ENCODE results near the gene GPS1. TPM values are rescaled to one million over a fixed set of nuclear protein-coding genes. Genes with fewer than 3 reads are reported as not detected.
"Not testable (repeated sequence)": the region's sequence is repeated elsewhere in the genome, so short reads cannot be mapped to it uniquely, and the experiment has no call there.

The GPS1 gene
- polyA plus RNA-seq, 1 donor: 102 TPM

GRCh38 chr17:82024859-82025258 is 26.8 kb upstream of the GPS1 start:
- DNase-seq: no peak

DNA sequence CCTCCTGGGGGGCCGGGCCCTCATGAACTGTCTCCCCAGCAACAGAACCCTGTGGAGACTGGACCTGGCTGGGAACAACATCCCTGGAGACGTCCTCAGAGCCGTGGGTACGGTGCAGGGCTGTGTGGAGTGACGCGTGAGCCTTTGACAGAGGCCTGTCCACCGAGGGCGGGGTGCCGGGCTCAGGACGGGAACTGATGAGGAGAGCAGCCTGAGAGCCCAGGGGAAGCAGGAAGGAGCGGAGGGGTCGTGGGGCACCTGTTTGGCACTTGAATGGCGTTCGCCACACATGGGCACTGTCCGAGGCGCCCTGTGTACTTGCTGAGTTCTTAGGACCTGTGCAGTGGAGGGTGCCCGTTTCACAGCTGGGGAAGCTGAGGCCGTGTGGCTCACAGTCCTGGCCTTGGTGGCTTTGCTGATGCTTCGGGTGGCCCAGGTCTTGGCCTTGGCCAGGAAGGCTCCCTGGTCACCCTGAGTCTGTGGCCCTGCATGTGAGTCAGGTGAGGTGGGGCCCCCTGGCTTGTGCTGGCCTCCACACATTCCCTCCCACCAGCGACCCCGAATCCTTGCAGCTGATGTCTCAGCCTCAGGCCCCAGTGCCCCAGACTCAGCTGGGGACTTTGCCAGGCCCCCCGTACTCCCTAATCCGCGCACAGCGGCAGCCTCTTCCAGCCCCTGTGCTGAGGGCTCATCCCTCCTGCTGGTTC is 26.1 kb upstream of the GPS1 start:
- DNase-seq: no peak

- DNase-seq: no peak
These were observed 23.5 kb upstream of the GPS1 start for GRCh38 chr17:82028246-82028645.

DNA sequence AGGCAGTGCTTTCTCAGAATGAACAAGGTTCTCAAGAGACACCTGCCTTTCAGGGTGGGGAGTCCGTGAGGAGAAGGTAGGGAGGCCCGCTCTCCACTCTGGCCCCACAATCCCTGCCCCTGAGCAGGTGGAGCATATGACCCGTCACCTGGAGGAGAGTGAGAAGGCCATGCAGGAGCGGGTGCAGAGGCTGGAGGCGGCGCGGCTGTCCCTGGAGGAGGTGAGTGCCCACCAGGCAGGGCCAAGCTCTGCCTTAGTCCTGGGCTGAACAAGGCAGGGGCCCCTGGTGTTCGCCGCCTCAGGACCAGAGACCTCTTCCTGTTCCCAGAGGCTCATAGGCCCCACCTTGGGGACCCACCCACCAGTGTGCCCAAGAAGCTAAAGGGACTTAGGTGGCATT is 22.7 kb upstream of the GPS1 start:
- DNase-seq: no peak

DNA sequence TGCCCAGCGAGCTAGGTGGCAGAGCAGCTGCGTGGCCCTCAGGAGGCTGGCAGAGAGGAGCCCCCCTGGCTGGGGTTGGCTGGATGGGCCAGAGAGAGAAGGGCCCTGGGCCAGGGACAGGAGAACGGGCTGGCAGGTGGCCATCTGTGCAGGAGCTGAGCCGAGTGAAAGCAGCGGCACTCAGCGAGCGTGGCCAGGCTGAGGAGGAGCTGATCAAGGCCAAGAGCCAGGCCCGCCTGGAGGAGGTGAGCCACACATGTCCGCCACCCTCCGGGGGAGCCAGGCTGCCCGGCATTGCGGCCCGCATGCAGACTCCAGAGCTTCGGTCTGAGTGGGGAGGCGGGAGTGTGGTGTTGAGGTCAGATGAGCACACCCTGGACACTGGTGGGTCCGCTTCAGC is 22.3 kb upstream of the GPS1 start:
- no peak for DNase-seq

DNA sequence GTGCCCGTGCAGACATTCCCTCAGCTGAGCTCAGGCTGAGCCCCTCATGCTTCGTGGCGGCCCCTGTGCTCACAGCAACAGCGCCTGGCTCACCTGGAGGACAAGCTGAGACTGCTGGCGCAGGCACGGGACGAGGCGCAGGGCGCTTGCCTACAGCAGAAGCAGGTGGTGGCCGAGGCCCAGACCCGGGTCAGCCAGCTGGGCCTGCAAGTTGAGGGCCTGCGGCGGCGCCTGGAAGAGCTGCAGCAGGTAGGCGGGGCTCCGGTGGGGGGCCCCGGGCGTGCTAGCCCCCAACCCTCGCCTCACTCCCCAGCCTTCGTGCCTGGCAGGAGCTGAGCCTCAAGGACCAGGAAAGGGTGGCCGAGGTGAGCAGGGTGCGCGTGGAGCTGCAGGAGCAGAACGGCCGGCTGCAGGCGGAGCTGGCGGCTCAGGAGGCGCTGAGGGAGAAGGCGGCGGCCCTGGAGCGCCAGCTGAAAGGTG is 21.7 kb upstream of the GPS1 start:
- no peak for DNase-seq

GRCh38 chr17:82030470-82031302 is 21.0 kb upstream of the GPS1 start:
- DNase-seq: no peak

GRCh38 chr17:82031303-82031884 is 20.3 kb upstream of the GPS1 start, which contains the start of gene RAC3:
RAC3 (plus strand) TSS chr17:82031678; CDS start chr17:82031762, 84 bp downstream.
- no peak for DNase-seq

DNA sequence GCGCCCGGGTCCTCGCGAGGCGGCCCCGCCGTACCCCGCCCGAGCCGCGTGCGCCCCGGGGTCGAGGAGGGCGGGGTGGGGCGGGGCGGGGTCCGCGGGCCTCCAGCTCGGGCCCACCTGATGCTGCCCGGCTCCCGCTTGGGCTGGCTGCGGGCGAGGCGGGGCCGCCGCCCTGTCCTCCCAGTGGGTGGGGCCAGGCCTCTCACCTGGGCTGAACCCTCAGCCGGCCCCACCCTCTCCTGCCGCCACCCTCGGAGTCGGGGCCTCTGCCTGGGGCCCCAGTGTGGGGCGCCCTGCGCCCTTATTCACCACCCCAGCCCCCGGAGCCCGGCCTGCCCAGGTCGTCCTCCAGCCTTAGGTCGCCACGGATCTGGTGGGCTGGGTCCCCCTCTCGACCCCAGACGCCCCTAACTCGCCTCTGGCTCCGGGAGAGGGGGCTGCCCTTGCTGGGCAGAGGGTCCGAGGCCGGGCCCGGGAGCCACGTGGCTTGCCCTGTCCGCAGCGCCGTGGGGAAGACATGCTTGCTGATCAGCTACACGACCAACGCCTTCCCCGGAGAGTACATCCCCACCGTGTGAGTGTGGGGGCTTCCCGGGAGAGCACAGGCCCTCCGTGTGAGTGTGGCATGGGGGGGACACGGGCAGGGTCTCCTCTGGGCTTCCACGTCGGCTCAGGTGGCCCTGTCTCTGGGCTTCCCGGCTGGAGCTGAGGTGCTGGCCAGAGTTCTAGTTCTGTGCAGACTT is 19.6 kb upstream of the GPS1 start:
- DNase-seq: no peak

DNA sequence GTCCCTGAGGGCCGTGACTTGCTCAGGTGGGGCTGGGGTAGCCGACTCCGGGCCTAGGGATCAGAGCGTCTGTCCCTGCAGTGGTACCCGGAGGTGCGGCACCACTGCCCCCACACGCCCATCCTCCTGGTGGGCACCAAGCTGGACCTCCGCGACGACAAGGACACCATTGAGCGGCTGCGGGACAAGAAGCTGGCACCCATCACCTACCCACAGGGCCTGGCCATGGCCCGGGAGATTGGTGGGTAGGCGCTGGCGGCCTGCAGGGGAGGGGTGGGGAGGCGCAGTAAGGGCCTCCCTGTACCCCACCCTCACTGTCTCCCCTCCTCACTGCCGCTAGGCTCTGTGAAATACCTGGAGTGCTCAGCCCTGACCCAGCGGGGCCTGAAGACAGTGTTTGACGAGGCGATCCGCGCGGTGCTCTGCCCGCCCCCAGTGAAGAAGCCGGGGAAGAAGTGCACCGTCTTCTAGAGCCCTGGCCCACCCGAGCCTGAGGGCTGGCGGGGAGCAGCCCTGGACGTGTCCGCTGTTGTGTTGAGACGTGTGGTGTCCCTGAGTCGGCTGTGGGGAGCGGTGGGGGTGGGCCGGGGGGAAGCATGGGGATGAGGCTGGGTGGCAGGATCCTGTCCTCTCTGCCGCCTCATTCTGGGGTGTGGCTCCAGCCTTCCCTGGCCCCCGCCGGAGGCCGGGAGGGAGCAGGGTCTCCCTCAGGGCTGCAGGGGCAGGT is 18.2 kb upstream of the GPS1 start:
- no peak for DNase-seq

DNA sequence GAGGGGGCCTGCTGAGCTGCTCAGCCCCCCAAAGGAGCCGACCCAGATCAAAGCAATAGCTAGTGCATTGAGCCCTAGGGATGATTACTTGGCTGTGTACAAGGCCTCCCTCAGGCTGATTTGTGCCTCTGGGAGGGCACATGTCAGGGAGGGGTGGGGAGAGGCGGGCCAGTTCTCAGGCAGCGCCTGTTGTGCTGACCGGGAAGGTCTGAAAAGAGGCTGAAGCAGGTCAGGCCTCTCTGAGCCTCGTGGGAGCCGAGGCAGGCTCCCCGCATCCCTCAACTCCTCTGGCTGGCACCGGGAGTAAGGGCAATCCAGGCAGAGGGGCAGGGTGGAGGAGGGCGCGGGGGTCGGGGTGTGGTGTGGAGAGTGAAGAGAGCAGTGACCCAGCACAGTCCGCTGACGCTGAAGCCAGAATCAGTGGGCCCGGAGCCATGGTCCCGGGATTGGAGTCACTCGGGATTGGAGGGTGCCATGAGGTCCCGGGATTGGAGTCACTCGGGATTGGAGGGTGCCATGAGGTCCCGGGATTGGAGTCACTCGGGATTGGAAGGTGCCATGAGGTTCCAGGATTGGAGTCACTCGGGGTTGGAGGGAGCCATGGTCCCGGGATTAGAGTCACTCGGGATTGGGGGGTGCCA is 17.2 kb upstream of the GPS1 start:
- no peak for DNase-seq

DNA sequence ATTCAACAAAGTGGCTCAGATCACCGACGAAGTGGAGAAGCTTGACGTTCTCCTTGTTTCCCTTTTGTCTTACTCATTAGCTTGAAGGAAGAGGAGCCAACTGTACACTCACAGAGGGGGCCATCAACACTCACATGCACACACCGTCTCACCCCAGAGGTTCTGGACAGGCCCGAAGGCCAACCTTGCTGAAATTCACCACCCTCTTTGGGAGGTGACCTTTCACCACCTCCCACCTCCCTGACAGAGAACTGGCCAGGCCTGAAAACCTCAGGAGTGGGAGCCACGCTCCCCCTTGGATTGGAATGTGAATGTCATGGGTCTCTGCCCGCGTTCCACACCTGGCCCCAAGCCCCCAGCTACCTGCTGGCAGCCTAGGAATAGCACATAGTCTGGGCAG is 16.2 kb upstream of the GPS1 start:
- DNase-seq: no peak

GRCh38 chr17:82035956-82036633 is 15.6 kb upstream of the GPS1 start:
- DNase-seq: no peak

GRCh38 chr17:82036634-82037091 is 15.0 kb upstream of the GPS1 start:
- no peak for DNase-seq

DNA sequence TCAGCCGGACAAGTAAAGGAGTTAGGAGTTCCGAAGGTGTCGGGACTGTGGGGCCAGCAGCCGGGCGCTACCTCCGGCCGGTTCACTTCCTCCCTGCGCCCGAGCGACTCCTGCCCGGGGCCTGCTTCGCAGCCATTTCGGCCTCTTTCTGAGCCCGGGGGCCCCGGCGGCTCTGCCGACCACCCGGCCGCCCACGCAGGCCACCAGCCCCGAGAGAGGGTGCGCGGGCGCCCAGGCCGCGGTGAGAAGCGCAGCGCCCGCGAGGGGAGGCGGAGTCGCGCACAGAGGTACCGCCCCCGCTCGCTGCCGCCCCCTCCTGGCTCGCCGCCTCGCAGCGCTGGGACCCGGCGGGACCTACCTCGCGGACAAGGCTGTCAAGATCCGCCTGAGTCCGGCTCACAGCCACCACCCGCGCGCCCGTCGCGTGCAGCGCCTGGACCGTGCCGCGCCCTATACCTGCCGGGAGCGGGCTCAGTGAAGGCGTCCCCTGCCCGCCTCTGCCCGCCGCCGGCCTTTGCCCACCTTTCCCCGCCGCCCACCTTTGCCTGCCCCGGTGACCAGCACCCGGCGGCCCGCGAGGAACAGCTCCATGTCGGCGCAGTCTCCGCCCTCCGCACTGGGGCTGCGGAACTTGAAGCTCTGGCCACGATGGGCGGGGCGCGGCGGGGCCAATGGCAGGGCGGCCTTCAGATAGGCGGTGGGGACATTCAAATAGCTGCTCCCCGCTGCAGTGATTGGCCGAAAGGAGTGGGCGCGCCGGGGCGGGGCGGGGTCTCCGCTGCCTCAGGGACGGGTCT is 14.4 kb upstream of the GPS1 start, which contains the start of gene DCXR:
Gene DCXR, minus strand, starts transcription at position 606 of the 797 bp plus-strand sequence. Its CDS starts 15 bp downstream, at position 591.
- peak; percentile 97 for DNase-seq

- no peak for DNase-seq
These were observed 13.9 kb upstream of the GPS1 start for GRCh38 chr17:82037889-82038195.

DNA sequence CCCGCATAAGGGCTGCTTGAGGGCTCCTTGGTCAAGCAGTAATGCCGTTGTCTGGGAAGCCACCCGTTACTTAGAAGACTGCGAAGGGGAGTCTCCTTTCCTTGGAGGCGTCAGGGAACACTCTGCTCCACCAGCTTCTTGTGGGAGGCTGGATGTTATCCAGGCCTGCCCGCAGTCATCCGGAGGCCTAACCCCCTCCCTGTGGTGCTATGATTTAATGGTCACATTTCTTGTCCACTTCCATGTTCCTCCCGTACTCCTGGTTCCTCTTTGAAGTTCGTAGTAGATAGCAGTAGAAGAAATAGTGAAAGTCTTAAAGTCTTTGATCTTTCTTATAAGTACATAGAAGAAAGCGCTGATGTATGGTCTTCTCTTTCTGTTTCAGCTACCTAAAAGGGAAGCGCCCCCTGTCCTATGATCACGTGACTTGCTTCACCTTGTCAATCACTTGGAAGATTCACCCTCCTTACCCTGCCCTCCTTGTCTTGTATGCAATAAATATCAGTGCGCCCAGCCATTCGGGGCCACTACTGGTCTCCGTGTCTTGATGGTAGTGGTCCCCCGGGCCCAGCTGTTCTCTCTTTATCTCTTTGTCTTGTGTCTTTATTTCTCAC is 12.8 kb upstream of the GPS1 start:
- not testable (repeated sequence) for DNase-seq

- DNase-seq: no peak
These were observed 11.9 kb upstream of the GPS1 start for GRCh38 chr17:82039695-82040299.

Data from left kidney (tissue), 2 donors.